H9 (cell line): ENCODE measurements around the gene GRB10. TPM values are rescaled to one million over a fixed set of nuclear protein-coding genes. Genes with fewer than 3 reads are reported as not detected.

ENCODE experiments used
- DNase-seq: peaks from one replicate; pipeline ENCODE4 v3.0.0-alpha.2; 2017
- H2AFZ ChIP-seq: one replicate; pipeline ENCODE4 v1.6.1; 2013; ENCODE audit warnings: mild to moderate bottlenecking, low read length, control low read depth, moderate library complexity
- H2AK5ac ChIP-seq: 2 replicates; pipeline ENCODE4 v1.6.1; 2013; ENCODE audit warnings: low read length, control low read depth, mixed read lengths; ENCODE audit not compliant: insufficient read length
- H2BK120ac ChIP-seq: one replicate; pipeline ENCODE4 v1.6.1; 2013; ENCODE audit warnings: low read depth, mild to moderate bottlenecking, low read length, control low read depth, inconsistent platforms; ENCODE audit not compliant: poor library complexity, severe bottlenecking
- H2BK12ac ChIP-seq: 2 replicates; pipeline ENCODE4 v1.6.1; 2013; ENCODE audit warnings: low read length, control low read depth, mixed read lengths, low read depth; ENCODE audit not compliant: insufficient read length
- H2BK15ac ChIP-seq: 2 replicates; pipeline ENCODE4 v1.6.1; 2013; ENCODE audit warnings: low read depth, low read length, control low read depth
- H2BK20ac ChIP-seq: one replicate; pipeline ENCODE4 v1.6.1; 2013; ENCODE audit warnings: low read depth, mild to moderate bottlenecking, low read length, control low read depth, inconsistent platforms; ENCODE audit not compliant: poor library complexity, severe bottlenecking
- H2BK5ac ChIP-seq: 2 replicates; pipeline ENCODE4 v1.6.1; 2013; ENCODE audit warnings: low read length, control low read depth, mixed read lengths; ENCODE audit not compliant: insufficient read length
- H3K14ac ChIP-seq: 2 replicates; pipeline ENCODE4 v1.6.1; 2013; ENCODE audit warnings: low read length, control low read depth; ENCODE audit not compliant: insufficient read depth
- H3K18ac ChIP-seq: 2 replicates; pipeline ENCODE4 v1.6.1; 2013; ENCODE audit warnings: low read depth, mild to moderate bottlenecking, mixed read lengths, low read length, control low read depth; ENCODE audit not compliant: insufficient read length
- H3K23ac ChIP-seq: 2 replicates; pipeline ENCODE4 v1.6.1; 2013; ENCODE audit warnings: low read length, control low read depth, mixed read lengths, low read depth; ENCODE audit not compliant: insufficient read length
- H3K23me2 ChIP-seq: 2 replicates; pipeline ENCODE4 v1.6.1; 2013; ENCODE audit warnings: low read depth, mild to moderate bottlenecking, mixed read lengths, low read length, control low read depth; ENCODE audit not compliant: insufficient read length, poor library complexity, severe bottlenecking
- H3K27ac ChIP-seq: 2 replicates; pipeline ENCODE4 v1.5.1; 2013; ENCODE audit warnings: low read length, control low read depth, mixed read lengths, low read depth; ENCODE audit not compliant: insufficient read length
- H3K27me3 ChIP-seq: 2 replicates; pipeline ENCODE4 v1.6.1; 2013; ENCODE audit warnings: low read length, control low read depth, inconsistent platforms; ENCODE audit not compliant: insufficient read depth
- H3K4ac ChIP-seq: 2 replicates; pipeline ENCODE4 v1.6.1; 2013; ENCODE audit warnings: low read depth, mild to moderate bottlenecking, control low read depth, inconsistent platforms, low read length, moderate library complexity
- H3K4me1 ChIP-seq: 2 replicates; pipeline ENCODE4 v1.6.1; 2013; ENCODE audit warnings: low read length, control low read depth, inconsistent platforms; ENCODE audit not compliant: insufficient read depth
- H3K4me2 ChIP-seq: 2 replicates; pipeline ENCODE4 v1.6.1; 2013; ENCODE audit warnings: low read length, control low read depth, mixed read lengths; ENCODE audit not compliant: insufficient read length, insufficient read depth
- H3K56ac ChIP-seq: 2 replicates; pipeline ENCODE4 v1.6.1; 2013; ENCODE audit warnings: low read depth, mild to moderate bottlenecking, mixed read lengths, low read length, control low read depth; ENCODE audit not compliant: insufficient read length
- H3K79me1 ChIP-seq: 2 replicates; pipeline ENCODE4 v1.6.1; 2013; ENCODE audit warnings: low read depth, mild to moderate bottlenecking, moderate library complexity, low read length, control low read depth, inconsistent platforms; ENCODE audit not compliant: insufficient read depth, poor library complexity, severe bottlenecking
- H3K79me2 ChIP-seq: 2 replicates; pipeline ENCODE4 v1.6.1; 2013; ENCODE audit warnings: low read length, control low read depth, inconsistent platforms; ENCODE audit not compliant: insufficient read depth
- H3K9ac ChIP-seq: 2 replicates; pipeline ENCODE4 v1.6.1; 2013; ENCODE audit warnings: low read length, control low read depth, mixed read lengths; ENCODE audit not compliant: insufficient read length; ENCODE audit errors: extremely low read depth
- H3K9me3 ChIP-seq: one replicate; pipeline ENCODE4 v1.6.1; 2013; ENCODE audit warnings: low read depth, low read length, inconsistent platforms; ENCODE audit not compliant: control insufficient read depth
- H3T11ph ChIP-seq: one replicate; pipeline ENCODE4 v1.6.1; 2013; ENCODE audit warnings: mild to moderate bottlenecking, low read length, control low read depth, inconsistent platforms
- H4K20me1 ChIP-seq: one replicate; pipeline ENCODE4 v1.6.1; 2013; ENCODE audit not compliant: control insufficient read depth, insufficient read length, insufficient read depth
- H4K5ac ChIP-seq: 2 replicates; pipeline ENCODE4 v1.6.1; 2013; ENCODE audit warnings: low read depth, mild to moderate bottlenecking, mixed read lengths, low read length, control low read depth; ENCODE audit not compliant: insufficient read length
- H4K8ac ChIP-seq: replicated peaks from 2 replicates; pipeline ENCODE4 v1.6.1; 2013; ENCODE audit warnings: low read length, control low read depth, mixed read lengths, low read depth; ENCODE audit not compliant: insufficient read length
- H4K91ac ChIP-seq: 2 replicates; pipeline ENCODE4 v1.6.1; 2013; ENCODE audit warnings: low read depth, mild to moderate bottlenecking, moderate library complexity, mixed read lengths, low read length, control low read depth; ENCODE audit not compliant: insufficient read length
- H3K27ac Mint-ChIP-seq, 3 experiments: 2 replicates in 2 of 3; 3 replicates in 1 of 3; pipeline ENCODE4 v1.8.0; 2020 to 2021; ENCODE audit warnings: mixed read lengths in 3 of 3, mild to moderate bottlenecking in 1 of 3, moderate library complexity in 1 of 3
- H3K27me3 Mint-ChIP-seq: 2 replicates; pipeline ENCODE4 v1.8.0; 2021; ENCODE audit warnings: low read depth, mild to moderate bottlenecking, moderate library complexity, mixed read lengths
- H3K36me3 Mint-ChIP-seq, 3 experiments: 2 replicates in 2 of 3; 3 replicates in 1 of 3; pipeline ENCODE4 v1.8.0; 2020 to 2021; ENCODE audit warnings: low read depth in 3 of 3, mixed read lengths in 3 of 3; ENCODE audit not compliant: insufficient read depth in 1 of 3
- H3K4me1 Mint-ChIP-seq, 2 experiments: 2 replicates each; pipeline ENCODE4 v1.8.0; 2020; ENCODE audit warnings: mixed read lengths in 2 of 2
- H3K4me3 Mint-ChIP-seq, 2 experiments: 2 replicates in 1 of 2; 3 replicates in 1 of 2; pipeline ENCODE4 v1.8.0; 2020 to 2021; ENCODE audit warnings: mild to moderate bottlenecking in 2 of 2, mixed read lengths in 2 of 2, moderate library complexity in 1 of 2
- H3K9me3 Mint-ChIP-seq, 2 experiments: 2 replicates in 1 of 2; 3 replicates in 1 of 2; pipeline ENCODE4 v1.8.0; 2020; ENCODE audit warnings: mild to moderate bottlenecking in 2 of 2, mixed read lengths in 2 of 2, moderate library complexity in 1 of 2
- CTCF ChIP-seq: fragments of 200-600 bp; sonication (generic); conservative IDR thresholded peaks from 3 replicates; pipeline ENCODE4 v1.8.0; 2021; ENCODE audit warnings: antibody characterized with exemption, mild to moderate bottlenecking
- WGBS: extraction: QIAGEN DNeasy Blood & Tissue Kit; methylation state at CpG from one replicate; pipeline ENCODE4 v1.1.7; 2013; ENCODE audit warnings: missing lambda C conversion rate, low lambda C conversion rate, mixed read lengths; ENCODE audit not compliant: insufficient read length; ENCODE audit errors: extremely low coverage; 5-methylcytosine and 5-hydroxymethylcytosine counted together
- total RNA-seq: library from RNA; stranded (reverse); gene quantifications from 2 replicates; pipeline ENCODE4 v1.2.1, GENCODE V29; 2021

The GRB10 gene
- total RNA-seq, 1 experiment from 2014 or later = 108 TPM

DNA sequence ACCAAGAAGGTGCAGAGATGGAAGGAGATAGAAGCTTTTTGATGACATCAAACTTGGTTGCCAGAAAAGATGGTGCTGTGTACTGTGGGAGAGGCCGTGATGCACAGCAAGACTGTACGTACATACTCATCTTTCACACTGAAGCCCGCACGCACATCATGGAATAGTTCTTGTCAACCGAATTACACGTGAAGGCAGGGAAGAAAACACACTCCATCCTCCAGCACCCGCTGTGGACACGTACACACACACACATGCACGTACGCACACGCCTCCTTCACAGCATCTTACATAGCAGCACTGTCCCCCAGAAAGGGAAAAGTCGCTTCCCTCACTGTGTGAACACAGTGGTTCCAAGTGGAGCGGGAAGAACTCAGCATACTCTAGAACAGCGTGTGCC is 163.0 kb downstream of the GRB10 start:
- no peaks in the 10 kb centered on the region for H3K27me3 Mint-ChIP-seq
- TF ChIP-seq CTCF = no peak

More for the DNA sequence above, 163.0 kb downstream of the GRB10 start:
- no peak overlapping the region for H3K9ac ChIP-seq
- H3K18ac ChIP-seq = no peak overlapping the region
- H4K8ac ChIP-seq = no peak overlapping the region
- H2BK5ac ChIP-seq = no peak overlapping the region
- H4K20me1 ChIP-seq = no peaks in the 10 kb centered on the region
- peak overlapping the region in 1 of 3 experiments; percentile 65; a peak in 1 of 7 replicates for H3K27ac Mint-ChIP-seq
- no peak overlapping the region for H4K5ac ChIP-seq
- no peak overlapping the region for H2BK120ac ChIP-seq
- H2AK5ac ChIP-seq = no peak overlapping the region
- H3K4me1 Mint-ChIP-seq = peaks cover 0 to 3% of the 10 kb centered on the region in 2 experiments; a peak in 1 of 4 replicates
- no peaks in the 10 kb centered on the region for H3K27me3 ChIP-seq
- no peak overlapping the region for H4K91ac ChIP-seq
- H2BK20ac ChIP-seq = no peak overlapping the region
- H3K14ac ChIP-seq = no peak overlapping the region
- no peak overlapping the region for H3K4ac ChIP-seq
- H3K79me2 ChIP-seq = no peaks in the 10 kb centered on the region
- no peak overlapping the region for H3T11ph ChIP-seq
- H2AFZ ChIP-seq = no peak overlapping the region
- H3K4me3 Mint-ChIP-seq = no peak overlapping the region
- no peaks in the 10 kb centered on the region; a peak in 1 of 5 replicates for H3K9me3 Mint-ChIP-seq
- no peaks in the 10 kb centered on the region for H3K9me3 ChIP-seq
- no peaks in the 10 kb centered on the region for H3K23me2 ChIP-seq
- no peaks in the 10 kb centered on the region for H3K79me1 ChIP-seq
- H3K4me1 ChIP-seq = no peaks in the 10 kb centered on the region
- WGBS = no CpG with 5 or more reads among the region's 14 CpGs
- no peak overlapping the region for H3K27ac ChIP-seq
- DNase-seq = no peak
- no peak overlapping the region for H2BK15ac ChIP-seq
- H3K23ac ChIP-seq = no peak overlapping the region
- H2BK12ac ChIP-seq = no peak overlapping the region
- no peak overlapping the region for H3K56ac ChIP-seq
- H3K36me3 Mint-ChIP-seq = peaks cover 12 to 51% (median 15%) of the 10 kb centered on the region in 3 experiments; a peak in 6 of 7 replicates
- H3K4me2 ChIP-seq = no peak overlapping the region
